Activated CD8-positive, alpha-beta memory T cell treated with anti-CD3 and anti-CD28 coated beads for 24 hours (primary cell): ENCODE measurements around the gene RNF111.
A peak's percentile ranks its signal among the peaks of the same experiment; 100 is the strongest.
"Not testable (repeated sequence)": the region's sequence is repeated elsewhere in the genome, so short reads cannot be mapped to it uniquely, and the experiment has no call there.

ENCODE experiments used
- DNase-seq: peaks from one replicate; pipeline ENCODE4 v3.0.0-alpha.2; 2020

RNF111 gene

DNA sequence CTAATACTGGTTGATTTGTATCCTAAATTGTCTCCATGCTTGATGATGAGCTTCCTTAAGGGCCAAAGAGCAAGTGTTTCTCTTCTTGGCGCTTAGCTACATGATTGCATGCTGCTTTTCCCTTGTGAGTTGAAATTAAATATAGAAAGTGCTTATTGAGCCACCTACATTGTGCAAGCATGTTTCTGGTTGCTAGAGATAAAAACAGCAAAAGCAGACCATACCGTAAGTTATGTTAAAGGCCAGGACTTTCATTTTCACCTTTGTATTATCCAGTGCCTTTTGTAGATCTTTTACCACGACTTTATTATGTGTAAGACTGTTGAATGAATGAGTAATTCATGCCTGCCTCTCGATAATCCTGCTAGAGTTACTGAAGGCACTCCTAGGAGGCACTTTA, 75.6 kb downstream of the RNF111 start:
- DNase-seq: no peak

- DNase-seq: no peak
Measured at GRCh38 chr15:59069430-59069829, 82.0 kb downstream of the RNF111 start.

- no peak for DNase-seq
Measured at GRCh38 chr15:59074607-59075006, 87.1 kb downstream of the RNF111 start.

GRCh38 chr15:59087731-59088130, 100.3 kb downstream of the RNF111 start:
- DNase-seq: no peak

- no peak for DNase-seq
Measured at GRCh38 chr15:59094077-59094476, 106.6 kb downstream of the RNF111 start.

- no peak for DNase-seq
Measured at GRCh38 chr15:59096429-59096828, 109.0 kb downstream of the RNF111 start.

DNA sequence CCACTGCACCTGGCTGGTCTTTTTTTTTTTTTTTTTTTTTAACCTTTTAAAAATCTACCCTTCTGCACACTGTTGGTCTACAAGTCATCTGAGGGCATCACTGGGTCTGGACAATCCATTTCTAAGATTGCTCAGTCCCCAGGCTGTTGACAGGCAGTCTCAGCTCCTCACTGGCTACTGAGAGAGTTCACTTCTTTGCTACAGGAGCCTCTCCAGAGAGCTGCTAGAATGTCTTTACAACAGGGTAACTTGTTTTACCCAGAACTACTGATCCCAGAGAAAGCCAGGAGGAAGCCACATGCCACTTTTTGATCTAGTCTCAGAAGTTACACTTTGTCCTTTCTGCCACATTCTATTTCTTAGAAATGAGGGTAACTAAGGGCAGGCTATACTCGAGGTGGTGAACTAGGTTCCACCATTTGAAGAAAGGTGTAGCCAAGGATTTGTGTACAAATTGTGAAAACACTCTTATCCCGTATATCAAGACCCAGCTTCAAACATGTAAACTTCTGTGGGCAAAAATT, 111.8 kb downstream of the RNF111 start:
- no peak for DNase-seq

DNA sequence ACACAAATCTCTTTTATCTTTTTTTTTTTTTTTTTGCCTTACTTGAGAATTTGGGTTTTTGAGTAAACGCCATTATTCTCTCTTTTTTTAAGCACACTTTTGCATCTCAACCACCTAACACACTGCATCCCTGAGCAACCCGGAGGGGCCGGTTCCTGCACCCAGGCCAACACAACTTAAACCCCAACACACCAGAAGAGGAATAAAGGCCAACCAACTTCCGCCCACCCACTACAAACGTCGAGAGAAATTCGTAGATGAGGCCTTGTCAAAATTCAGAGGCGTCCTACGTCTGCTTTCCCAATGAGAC, 117.1 kb downstream of the RNF111 start:
- peak; percentile 70 for DNase-seq

DNA sequence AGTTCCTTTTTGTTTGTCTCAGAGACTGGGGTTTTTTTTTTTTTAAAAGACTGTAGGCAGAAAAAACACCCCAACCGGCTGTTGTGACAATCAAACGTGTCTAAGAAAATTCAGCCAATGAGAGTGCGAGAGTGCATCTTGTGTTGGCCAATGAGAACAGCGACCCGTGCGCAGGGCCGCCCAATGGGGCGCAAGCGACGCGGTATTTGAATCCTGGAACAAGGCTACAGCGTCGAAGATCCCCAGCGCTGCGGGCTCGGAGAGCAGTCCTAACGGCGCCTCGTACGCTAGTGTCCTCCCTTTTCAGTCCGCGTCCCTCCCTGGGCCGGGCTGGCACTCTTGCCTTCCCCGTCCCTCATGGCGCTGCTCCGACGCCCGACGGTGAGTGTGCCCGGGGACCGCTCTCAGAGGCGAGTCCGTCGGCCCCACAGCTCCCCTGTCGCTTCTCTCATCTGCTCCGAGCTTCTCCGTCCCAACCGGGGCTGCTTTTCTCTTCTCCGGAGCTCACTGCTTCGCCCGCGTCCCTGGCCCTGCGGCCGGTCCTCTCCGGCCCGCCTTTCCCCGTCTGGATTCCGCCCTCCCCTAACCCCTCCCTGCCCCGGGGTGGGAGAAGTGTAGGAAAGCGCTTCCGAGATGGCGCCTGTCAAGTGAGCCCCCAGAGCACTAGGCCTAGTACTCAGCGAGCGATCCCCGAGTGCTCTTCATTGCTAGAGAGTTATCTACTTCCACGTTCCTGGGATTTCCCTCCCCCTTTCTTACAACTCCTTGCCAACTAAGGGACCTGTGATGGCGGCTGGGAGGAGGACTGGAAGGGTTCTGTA, 117.7 kb downstream of the RNF111 start, which contains the start of gene CCNB2:
TSS of gene CCNB2 (plus strand) at position 235 of the 821 bp plus-strand sequence. CDS start at position 358, 123 bp downstream.
- peak; percentile 86 for DNase-seq

- DNase-seq: no peak
Measured at GRCh38 chr15:59105854-59106253, 118.4 kb downstream of the RNF111 start.

DNA sequence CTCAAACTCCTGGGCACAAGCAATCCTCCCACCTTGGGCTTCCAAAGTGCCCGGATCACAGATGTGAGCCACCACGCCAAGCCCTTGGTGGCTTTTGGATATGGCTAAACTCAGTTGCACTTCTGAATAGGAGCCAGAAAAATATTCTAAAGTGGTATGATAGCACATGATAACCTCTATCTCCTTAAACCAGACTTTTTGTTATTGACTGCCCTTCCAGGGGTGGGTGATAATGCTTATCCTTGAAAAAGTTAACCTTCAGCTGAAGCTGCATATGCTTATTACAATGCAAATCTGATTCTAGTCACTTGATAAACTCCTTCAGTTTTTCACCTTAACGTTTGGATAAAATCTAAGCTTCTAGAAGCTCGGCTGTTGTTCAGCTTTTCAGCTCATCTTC, 123.8 kb downstream of the RNF111 start:
- no peak for DNase-seq

DNA sequence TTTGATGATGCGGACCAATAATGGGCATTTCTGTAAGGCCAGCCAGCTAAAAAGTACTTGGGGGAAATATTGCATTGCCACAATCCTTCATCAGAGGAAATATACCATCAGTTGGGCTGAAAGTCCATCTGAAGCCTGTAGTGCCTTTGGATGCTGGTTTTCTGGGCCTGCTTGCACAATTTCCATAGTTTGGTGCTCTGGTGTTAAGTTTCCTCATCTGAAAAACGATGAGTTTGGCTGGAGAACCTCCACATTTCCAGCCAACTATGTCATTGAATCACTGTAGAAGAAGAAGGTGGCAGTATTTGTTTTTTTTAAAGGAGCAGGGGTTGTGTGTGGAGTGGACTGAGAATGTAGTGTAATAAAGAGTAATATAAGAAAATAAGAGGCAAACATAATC, 127.6 kb downstream of the RNF111 start:
- no peak for DNase-seq

- no peak for DNase-seq
Measured at GRCh38 chr15:59116141-59116540, 128.7 kb downstream of the RNF111 start.

DNA sequence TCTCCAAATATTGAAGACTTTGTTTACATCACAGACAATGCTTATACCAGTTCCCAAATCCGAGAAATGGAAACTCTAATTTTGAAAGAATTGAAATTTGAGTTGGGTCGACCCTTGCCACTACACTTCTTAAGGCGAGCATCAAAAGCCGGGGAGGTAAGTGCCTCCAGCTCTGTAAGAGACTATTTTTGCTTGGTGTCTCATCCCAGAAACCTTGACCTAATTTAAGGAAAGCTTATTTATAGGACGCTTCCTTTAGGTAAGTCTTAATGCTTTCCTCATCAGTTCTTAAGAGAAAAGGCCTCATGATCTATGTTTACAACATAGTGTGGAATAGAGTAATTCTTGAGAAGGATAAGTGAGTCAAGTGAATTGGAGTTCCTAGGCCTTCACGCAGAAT, 129.3 kb downstream of the RNF111 start:
- DNase-seq: no peak

DNA sequence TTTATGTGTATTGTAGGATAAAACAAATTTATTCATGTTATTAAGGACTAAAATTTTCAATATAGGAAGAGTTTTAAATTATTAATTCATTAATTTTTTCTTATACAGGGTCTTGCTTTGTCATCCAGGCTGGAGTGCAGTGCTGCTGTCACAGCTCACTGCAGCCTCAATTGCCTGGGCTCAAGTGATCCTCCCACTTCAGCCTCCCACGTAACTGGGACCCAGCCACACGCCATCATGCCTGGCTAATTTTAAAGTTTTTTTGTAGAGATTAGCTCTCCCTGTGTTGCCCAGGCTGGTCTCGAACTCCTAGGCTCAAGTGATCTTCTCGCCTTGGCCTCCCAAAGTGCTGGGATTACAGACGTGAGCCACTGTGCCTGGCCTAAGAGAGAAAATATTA, 132.2 kb downstream of the RNF111 start:
- DNase-seq: no peak

DNA sequence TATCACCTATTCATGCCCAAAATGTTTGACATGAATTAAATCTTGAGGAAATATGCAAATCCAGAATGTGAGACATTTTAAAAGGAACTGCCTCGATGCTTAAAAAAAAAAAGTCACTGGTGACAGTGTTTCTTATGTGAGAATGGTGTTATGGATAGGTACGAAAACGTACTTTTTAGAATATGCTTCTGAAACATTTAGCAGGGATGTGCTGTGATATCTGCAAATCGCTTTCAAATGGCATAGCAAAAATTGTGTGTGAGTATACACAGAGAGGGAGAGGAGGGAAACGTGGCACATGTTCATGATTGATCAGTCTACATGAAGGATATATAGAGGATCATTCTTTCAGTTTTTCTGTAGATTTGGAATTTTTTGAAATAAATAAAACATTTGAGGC, 133.5 kb downstream of the RNF111 start:
- no peak for DNase-seq

GRCh38 chr15:59124261-59124660, 136.8 kb downstream of the RNF111 start:
- DNase-seq: no peak

DNA sequence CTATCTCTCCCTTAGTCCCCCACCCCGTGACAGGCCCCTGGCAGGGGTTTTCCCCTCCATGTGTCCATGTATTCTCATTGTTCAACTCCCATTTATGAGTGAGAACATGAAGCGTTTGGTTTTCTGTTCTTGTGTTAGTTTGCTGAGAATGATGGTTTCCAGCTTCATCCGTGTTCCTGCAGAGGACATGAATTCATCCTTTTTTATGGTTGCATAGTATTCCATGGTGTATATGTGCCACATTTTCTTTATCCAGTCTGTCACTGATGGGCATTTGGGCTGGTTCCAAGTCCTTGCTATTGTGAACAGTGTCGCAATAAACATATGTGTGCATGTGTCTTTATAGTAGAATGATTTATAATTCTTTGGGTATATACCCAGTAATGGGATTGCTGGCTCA, 138.2 kb downstream of the RNF111 start:
- not testable (repeated sequence) for DNase-seq

DNA sequence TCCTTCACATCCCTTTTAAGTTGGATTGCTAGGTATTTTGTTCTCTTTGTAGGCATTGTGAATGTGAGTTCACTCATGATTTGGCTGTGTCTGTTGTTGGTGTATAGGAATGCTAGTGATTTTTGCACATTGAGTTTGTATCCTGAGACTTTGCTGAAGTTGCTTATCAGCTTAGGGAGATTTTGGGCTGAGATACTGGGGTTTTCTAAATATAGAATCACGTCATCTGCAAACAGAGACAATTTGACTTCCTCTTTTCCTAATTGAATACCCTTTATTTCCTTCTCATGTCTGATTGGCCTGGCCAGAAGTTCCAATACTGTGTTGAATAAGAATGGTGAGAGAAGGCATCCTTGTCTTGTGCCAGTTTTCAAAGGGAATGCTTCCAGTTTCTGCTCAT, 139.8 kb downstream of the RNF111 start:
- not testable (repeated sequence) for DNase-seq

GRCh38 chr15:59131456-59131855, 144.0 kb downstream of the RNF111 start:
- no peak for DNase-seq

DNA sequence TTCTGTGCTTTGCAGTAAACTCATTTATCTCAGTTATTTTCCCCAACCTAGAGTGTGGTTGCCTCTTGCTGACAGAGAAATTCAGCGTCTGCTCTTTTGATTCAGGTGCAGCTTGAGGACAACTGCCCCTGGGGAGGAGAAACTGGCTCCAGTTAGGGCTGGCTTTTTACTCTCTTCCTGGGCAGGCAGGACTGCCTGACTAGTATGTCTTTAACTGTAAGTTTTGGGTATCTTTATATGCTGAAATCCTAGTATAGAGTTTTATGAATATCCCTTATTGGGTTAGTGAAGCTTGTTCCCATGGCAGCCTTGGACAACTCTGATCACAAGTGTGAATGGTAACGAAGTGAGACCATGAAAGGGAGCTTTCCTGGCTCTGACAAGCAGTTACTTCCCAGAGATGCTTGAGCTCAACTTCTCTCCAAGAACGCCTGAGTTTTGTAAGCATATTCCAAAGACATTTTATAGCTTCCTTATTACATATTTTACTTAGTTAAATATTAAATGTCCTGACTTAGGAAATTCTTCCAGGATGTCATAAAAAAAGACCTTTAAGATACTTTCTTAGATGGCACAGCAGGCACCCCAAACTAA, 144.6 kb downstream of the RNF111 start:
- no peak for DNase-seq

DNA sequence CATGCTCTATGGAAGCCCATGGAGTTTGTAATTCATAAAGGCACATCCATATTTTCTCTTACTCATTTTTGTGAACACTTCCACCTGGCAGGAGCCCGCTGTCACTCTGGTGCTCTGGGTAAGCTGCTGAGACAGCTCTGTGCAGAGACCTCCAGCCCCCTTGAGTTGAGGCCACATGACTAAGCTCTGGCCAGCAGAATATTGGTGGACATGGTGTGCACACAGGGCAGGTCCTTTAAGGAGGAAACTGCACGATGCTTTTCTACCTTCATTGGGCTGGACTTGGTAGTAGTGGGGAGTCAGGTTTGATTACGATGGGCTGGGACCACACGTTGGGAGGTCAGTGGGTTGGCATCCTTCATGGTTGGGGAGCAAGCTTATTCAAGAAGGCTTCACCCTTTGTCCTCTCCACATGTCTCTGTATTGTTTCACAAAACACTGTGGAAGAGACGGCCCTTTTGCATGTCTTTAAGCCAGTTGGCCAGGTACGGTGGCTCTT, 146.5 kb downstream of the RNF111 start:
- DNase-seq: no peak

DNA sequence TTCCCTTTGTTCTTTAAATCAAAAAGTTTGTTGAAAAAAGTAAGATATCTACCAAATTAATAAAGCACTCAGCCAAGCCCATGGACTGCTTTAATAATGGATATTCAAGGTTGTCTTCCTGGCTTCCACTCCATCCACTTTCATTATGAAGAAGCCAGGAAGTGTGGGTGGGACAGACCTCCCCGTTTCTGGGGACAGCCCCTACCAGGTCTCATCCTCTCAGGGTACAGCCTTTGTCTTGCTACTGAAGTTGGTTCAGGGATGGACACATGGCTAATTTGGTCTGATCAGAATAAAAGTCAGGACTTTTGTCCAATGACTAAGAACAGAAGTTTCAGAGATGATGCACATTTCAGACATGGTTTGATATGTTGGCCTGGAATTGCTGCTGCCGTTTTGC, 150.1 kb downstream of the RNF111 start:
- no peak for DNase-seq

DNA sequence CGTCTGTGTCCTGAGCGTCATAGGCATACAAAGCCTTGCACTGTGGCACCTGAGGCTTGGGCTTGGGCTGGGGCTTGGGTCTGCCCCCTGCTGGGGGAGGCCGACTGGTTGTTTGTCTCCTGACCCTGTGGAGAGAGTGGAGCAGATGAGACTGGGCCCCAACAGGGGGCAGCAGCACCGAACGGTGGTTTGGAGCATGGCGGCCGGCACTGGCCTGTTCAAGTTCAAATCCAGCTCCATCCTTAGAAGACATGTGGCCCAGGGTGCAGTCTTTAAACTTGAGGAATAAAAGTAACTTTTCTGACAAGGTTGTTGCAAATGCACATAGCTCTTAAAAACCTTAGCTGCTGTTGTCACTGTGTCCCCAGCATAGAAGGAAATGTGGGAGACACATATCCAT, 150.8 kb downstream of the RNF111 start:
- peak; percentile 70 for DNase-seq
